Activated naive CD4-positive, alpha-beta T cell treated with anti-CD3 and anti-CD28 coated beads, Interleukin-2, amount 50 U/mL, for 72 hours (primary cell): ENCODE measurements around the gene LHB. TPM values are rescaled to one million over a fixed set of nuclear protein-coding genes. Genes with fewer than 3 reads are reported as not detected.
"Not testable (repeated sequence)": the region's sequence is repeated elsewhere in the genome, so short reads cannot be mapped to it uniquely, and the experiment has no call there.

ENCODE experiments used
- ATAC-seq, 2 donors: fragments of 150-1000 bp; cut with Tn5 transposase; 2 replicates each; pipeline ENCODE4 v1.10.0; 2021; ENCODE audit warnings: mild to moderate bottlenecking in 2 of 2, moderate library complexity in 2 of 2
- DNase-seq, 2 donors: peaks; one replicate each; pipeline ENCODE4 v3.0.0; 2021 to 2022; ENCODE audit warnings: low spot score in 2 of 2
- H3K27ac Mint-ChIP-seq, 2 donors: one replicate each; pipeline ENCODE4 v1.8.0; 2022; ENCODE audit warnings: mild to moderate bottlenecking in 2 of 2, mixed read lengths in 2 of 2
- H3K36me3 Mint-ChIP-seq, 2 donors: one replicate each; pipeline ENCODE4 v1.8.0; 2022; ENCODE audit warnings: mixed read lengths in 2 of 2
- H3K9me3 Mint-ChIP-seq, 2 donors: one replicate each; pipeline ENCODE4 v1.8.0; 2022; ENCODE audit warnings: mixed read lengths in 2 of 2
- total RNA-seq, 2 donors: library from RNA; stranded (reverse); gene quantifications; one replicate each; pipeline ENCODE4 v1.2.3, GENCODE V29; 2022

Gene LHB
- total RNA-seq: not detected

- DNase-seq: no peak
- no peaks in the 10 kb centered on the region for H3K9me3 Mint-ChIP-seq
- no peak for ATAC-seq
- no peaks in the 10 kb centered on the region for H3K36me3 Mint-ChIP-seq
- H3K27ac Mint-ChIP-seq: no peak within 1 kb of the TSS
These were observed at the start of gene LHB for GRCh38 chr19:49017041-49017665. Gene LHB (minus strand): TSS chr19:49017091. CDS start chr19:49017081, 10 bp downstream.

- ATAC-seq: no peak
- DNase-seq: no peak
- peaks cover 0 to 8% of the 10 kb centered on the region in 2 donors for H3K9me3 Mint-ChIP-seq
- H3K27ac Mint-ChIP-seq: no peak overlapping the region
- H3K36me3 Mint-ChIP-seq: peaks cover 0 to 12% of the 10 kb centered on the region in 2 donors
These were observed 49.1 kb upstream of the LHB start for GRCh38 chr19:49065905-49066512.

- ATAC-seq: peak; percentile 14 to 48
- Mint-ChIP-seq H3K27ac (no peak within 1 kb of the TSS), H3K9me3 (peaks cover 0 to 8% of the 10 kb centered on the region in 2 donors), H3K36me3 (peaks cover 0 to 7% of the 10 kb centered on the region in 2 donors)
- DNase-seq: no peak
These were observed 48.1 kb upstream of the LHB start, which contains the start of gene NTF4 for GRCh38 chr19:49064768-49065611. Gene NTF4 (minus strand): TSS chr19:49064818. CDS start chr19:49061997, 2,821 bp downstream.

GRCh38 chr19:49064029-49064629, 47.2 kb upstream of the LHB start:
- Mint-ChIP-seq H3K9me3 (peaks cover 0 to 1% of the 10 kb centered on the region in 2 donors), H3K27ac (no peak overlapping the region), H3K36me3 (peaks cover 0 to under 1% of the 10 kb centered on the region in 2 donors)
- DNase-seq (no peak), ATAC-seq (no peak)

DNA sequence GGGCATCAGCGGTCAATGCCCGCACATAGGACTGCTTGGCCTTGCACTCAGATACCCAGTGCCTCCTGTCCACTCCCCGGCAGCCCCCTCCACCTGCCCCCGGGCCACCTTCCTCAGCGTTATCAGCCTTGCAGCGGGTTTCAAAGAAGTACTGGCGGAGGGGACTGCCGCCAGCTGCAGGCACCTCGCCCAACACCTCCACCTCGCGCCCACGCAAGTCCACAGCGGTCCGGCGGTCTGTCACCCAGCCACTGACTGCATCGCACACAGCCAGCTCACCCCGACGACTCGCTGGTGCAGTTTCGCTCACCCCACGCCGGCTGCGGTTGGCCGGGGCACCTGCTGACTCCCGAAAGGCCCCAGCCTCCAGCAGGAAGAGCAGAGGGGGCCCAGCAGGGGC, 44.6 kb upstream of the LHB start:
- no peak for DNase-seq
- no peaks in the 10 kb centered on the region for H3K36me3 Mint-ChIP-seq
- no peak for ATAC-seq
- no peak overlapping the region for H3K27ac Mint-ChIP-seq
- no peaks in the 10 kb centered on the region for H3K9me3 Mint-ChIP-seq

- no peak for ATAC-seq
- no peaks in the 10 kb centered on the region for H3K36me3 Mint-ChIP-seq
- H3K9me3 Mint-ChIP-seq: no peaks in the 10 kb centered on the region
- no peak for DNase-seq
- H3K27ac Mint-ChIP-seq: no peak overlapping the region
These were observed 44.1 kb upstream of the LHB start for GRCh38 chr19:49061000-49061399.

DNA sequence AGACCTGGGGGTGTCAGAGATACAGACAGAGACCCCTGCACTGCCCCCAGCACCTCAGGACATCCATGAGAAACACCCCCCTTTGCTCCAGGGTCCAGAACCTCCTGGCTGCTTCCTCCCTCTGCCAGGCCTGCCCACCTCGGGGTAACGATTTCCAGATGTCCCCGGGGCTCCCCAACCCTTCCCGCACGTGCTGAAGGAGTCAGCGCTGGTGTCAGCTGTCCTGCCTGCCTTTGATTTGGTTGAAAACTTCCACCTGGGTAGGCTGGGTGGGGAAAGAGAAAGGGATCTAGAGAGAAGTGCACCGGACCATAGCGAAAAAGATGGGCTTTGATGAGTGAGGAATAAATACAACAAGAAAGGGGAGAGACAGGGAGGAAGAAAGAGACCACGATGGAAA, 42.2 kb upstream of the LHB start:
- ATAC-seq: no peak
- H3K27ac Mint-ChIP-seq: no peak overlapping the region
- DNase-seq: no peak
- no peaks in the 10 kb centered on the region for H3K9me3 Mint-ChIP-seq
- H3K36me3 Mint-ChIP-seq: no peaks in the 10 kb centered on the region

DNA sequence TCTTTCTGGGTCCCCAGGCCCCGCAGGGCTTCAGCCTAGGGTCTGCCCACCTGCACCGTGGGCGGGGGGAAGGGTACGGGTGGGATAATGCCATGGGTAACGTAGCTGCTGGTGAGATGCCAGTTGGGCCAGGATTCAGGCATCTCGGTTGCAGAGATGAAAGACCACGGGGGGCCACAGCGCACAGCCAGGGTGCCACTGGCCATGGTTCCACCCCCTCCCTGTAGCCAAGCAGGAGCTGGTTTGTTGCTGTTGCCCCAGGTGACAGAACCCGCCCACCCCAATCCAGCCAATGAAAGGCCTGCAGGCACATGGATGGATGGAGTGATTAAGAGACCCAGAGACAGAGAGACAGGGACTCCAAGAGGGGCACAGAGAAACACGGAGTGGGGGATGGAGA, 41.7 kb upstream of the LHB start:
- Mint-ChIP-seq H3K27ac (no peak overlapping the region), H3K9me3 (no peaks in the 10 kb centered on the region), H3K36me3 (no peaks in the 10 kb centered on the region)
- peak in 1 of 2 donors; percentile 43 for ATAC-seq
- no peak for DNase-seq

- peak; percentile 24 to 40 for ATAC-seq
- no peak within 1 kb of the TSS for H3K27ac Mint-ChIP-seq
- no peaks in the 10 kb centered on the region for H3K36me3 Mint-ChIP-seq
- DNase-seq: peak in 1 of 2 donors; percentile 44
- no peaks in the 10 kb centered on the region for H3K9me3 Mint-ChIP-seq
These were observed 40.8 kb upstream of the LHB start, which contains the start of gene CGB7 for GRCh38 chr19:49057636-49058234. Gene CGB7 (minus strand): TSS chr19:49057749. CDS start chr19:49055375, 2,374 bp downstream.

GRCh38 chr19:49056902-49057596, 40.2 kb upstream of the LHB start:
- ATAC-seq, DNase-seq, H3K9me3 Mint-ChIP-seq, H3K27ac Mint-ChIP-seq, H3K36me3 Mint-ChIP-seq: not testable (repeated sequence)

GRCh38 chr19:49056101-49056901, 39.4 kb upstream of the LHB start:
- Mint-ChIP-seq H3K27ac (no peak overlapping the region), H3K36me3 (no peaks in the 10 kb centered on the region), H3K9me3 (no peaks in the 10 kb centered on the region)
- ATAC-seq (peak; percentile 82 to 86), DNase-seq (peak; percentile 64 to 68)

GRCh38 chr19:49050376-49051033, 33.6 kb upstream of the LHB start:
- not testable (repeated sequence) for DNase-seq, ATAC-seq, H3K27ac Mint-ChIP-seq, H3K36me3 Mint-ChIP-seq, H3K9me3 Mint-ChIP-seq

DNA sequence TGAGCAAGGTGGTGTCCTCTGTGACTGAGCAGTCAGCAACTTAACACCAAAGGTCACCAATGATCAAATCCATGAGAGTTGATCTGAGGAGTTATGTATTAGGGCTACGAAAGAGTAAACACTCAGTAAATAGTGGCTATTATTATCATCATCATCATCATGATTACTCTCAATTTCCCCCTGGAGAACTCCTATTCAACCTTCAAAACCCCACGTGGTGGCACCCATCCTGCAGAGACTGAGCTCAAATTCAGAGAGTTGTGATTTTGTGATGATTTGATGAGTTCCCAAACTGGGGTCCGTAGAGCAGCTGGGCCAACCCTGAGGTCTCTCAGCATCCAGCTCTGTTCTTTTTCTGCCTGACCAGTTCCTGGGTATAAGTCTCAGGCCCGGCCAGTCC, 32.9 kb upstream of the LHB start:
- not testable (repeated sequence) for H3K36me3 Mint-ChIP-seq, ATAC-seq, H3K9me3 Mint-ChIP-seq, DNase-seq
- peak overlapping the region in 1 of 2 donors; percentile 36 for H3K27ac Mint-ChIP-seq

DNA sequence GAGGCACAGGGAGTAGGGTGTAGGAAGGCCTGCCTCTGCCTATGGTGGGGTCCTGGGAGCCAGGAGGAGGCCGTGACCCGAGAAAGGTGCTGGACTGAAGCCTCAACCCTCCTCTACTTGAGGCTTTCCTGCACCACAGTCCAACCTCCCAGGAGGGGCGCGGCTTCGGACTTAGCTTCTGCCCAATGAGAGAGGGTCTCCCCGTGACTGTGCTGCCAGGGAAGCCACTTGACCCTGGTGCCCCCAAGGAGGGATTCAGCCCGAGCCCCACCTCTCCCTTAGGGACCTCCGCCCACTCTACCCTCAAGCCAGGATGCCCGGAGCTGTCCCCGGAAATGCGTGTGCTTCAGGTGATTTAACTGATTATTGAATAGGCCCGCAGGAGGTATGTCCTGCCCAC, 32.1 kb upstream of the LHB start, which contains the start of gene CGB8:
Gene CGB8 (minus strand): TSS at position 101 of the 400 bp plus-strand sequence. CDS start 372 bp downstream, outside the sequence.
- not testable (repeated sequence) for ATAC-seq, H3K36me3 Mint-ChIP-seq, H3K9me3 Mint-ChIP-seq, DNase-seq
- peak within 1 kb of the TSS in 1 of 2 donors; percentile 36 for H3K27ac Mint-ChIP-seq

DNA sequence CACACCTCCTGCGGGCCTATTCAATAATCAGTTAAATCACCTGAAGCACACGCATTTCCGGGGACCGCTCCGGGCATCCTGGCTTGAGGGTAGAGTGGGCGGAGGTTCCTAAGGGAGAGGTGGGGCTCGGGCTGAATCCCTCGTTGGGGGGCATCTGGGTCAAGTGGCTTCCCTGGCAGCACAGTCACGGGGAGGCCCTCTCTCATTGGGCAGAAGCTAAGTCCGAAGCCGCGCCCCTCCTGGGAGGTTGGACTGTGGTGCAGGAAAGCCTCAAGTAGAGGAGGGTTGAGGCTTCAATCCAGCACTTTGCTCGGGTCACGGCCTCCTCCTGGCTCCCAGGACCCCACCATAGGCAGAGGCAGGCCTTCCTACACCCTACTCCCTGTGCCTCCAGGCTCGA, 26.7 kb upstream of the LHB start, which contains the start of gene CGB5:
Gene CGB5 (plus strand): TSS at position 301 of the 400 bp plus-strand sequence. CDS start 362 bp downstream, outside the sequence.
- not testable (repeated sequence) for H3K27ac Mint-ChIP-seq, DNase-seq, H3K9me3 Mint-ChIP-seq, ATAC-seq, H3K36me3 Mint-ChIP-seq
